K562 (cell line): ENCODE measurements around the gene NEU3. TPM values are rescaled to one million over a fixed set of nuclear protein-coding genes. Genes with fewer than 3 reads are reported as not detected.

ENCODE experiments used
- DIDO1 ChIP-seq: fragments of 450-650 bp; IDR thresholded peaks from 2 replicates; pipeline ENCODE4 v1.6.1; 2016; ENCODE audit warnings: low read depth, missing biosample characterization, missing genetic modification characterization
- EWSR1 ChIP-seq: fragments of 450-650 bp; IDR thresholded peaks from 2 replicates; pipeline ENCODE4 v1.6.1; 2018; ENCODE audit warnings: borderline replicate concordance, mild to moderate bottlenecking, low read depth, moderate library complexity; ENCODE audit not compliant: partially characterized antibody
- EZH2 ChIP-seq: IDR thresholded peaks from 2 replicates; pipeline ENCODE4 v1.6.1; 2012; ENCODE audit warnings: low read depth, mild to moderate bottlenecking, inconsistent platforms, low read length, borderline replicate concordance
- FUS ChIP-seq: fragments of 200-400 bp; formaldehyde crosslinking; optimal IDR thresholded peaks from 2 replicates; pipeline ENCODE3; 2017; ENCODE audit warnings: low read depth, low read length
- HIVEP1 ChIP-seq: fragments of 250-450 bp; sonication (Bioruptor Pico); IDR thresholded peaks from 2 replicates; pipeline ENCODE4 v1.4.0; 2020; ENCODE audit warnings: mild to moderate bottlenecking
- HMGN3 ChIP-seq: IDR thresholded peaks from 2 replicates; pipeline ENCODE4 v1.6.1; 2011; ENCODE audit warnings: borderline replicate concordance, low read depth, mild to moderate bottlenecking, mixed read lengths, low read length; ENCODE audit not compliant: insufficient read length; ENCODE audit errors: extremely low read depth
- KDM1A ChIP-seq, 2 experiments: fragments of 450-650 bp; IDR thresholded peaks; 2 replicates each; pipeline ENCODE4 v1.6.1; 2016; ENCODE audit warnings: mild to moderate bottlenecking in 2 of 2
- MTA3 ChIP-seq: fragments of 450-650 bp; formaldehyde crosslinking; IDR thresholded peaks from 2 replicates; pipeline ENCODE4 v1.6.1; 2017; ENCODE audit warnings: mild to moderate bottlenecking, borderline replicate concordance
- RCOR1 ChIP-seq, 2 experiments: IDR thresholded peaks; 2 replicates each; pipeline ENCODE4 v1.6.1; 2012; ENCODE audit warnings: low read depth in 2 of 2, low read length in 2 of 2, borderline replicate concordance in 1 of 2, improper control_type of control experiment in 1 of 2
- SRSF1 ChIP-seq: fragments of 200-400 bp; formaldehyde crosslinking; IDR thresholded peaks from 2 replicates; pipeline ENCODE4 v1.6.1; 2017; ENCODE audit warnings: mild to moderate bottlenecking, low read depth, low read length, moderate library complexity
- STAT5A ChIP-seq: IDR thresholded peaks from 2 replicates; pipeline ENCODE4 v1.6.1; 2012; ENCODE audit warnings: low read length, inconsistent platforms, borderline replicate concordance
- ZNF384 ChIP-seq: IDR thresholded peaks from 2 replicates; pipeline ENCODE4 v1.6.1; 2012; ENCODE audit warnings: low read depth, low read length, improper control_type of control experiment
- ZSCAN29 ChIP-seq: fragments of 450-650 bp; IDR thresholded peaks from 2 replicates; pipeline ENCODE4 v1.6.1; 2017
- polyA plus RNA-seq, 8 experiments: library from polyadenylated mRNA; depleted of rRNA in 4 of 8; stranded (reverse) in 5 of 8; unstranded in 3 of 8; fragments of >200 nt; fragmentation: Nextera tagmentation in 2 of 8; fragmentation: Illumina TruSeq in 1 of 8; extraction: Ambion mirVana in 2 of 8; extraction: Trizol in 1 of 8; gene quantifications; 2 replicates each; pipeline versions ENCODE4 v1.2.1 to v1.2.3, GENCODE V29; 2011 to 2014; ENCODE audit warnings: inconsistent platforms in 1 of 8, missing spikeins in 1 of 8
- total RNA-seq, 7 experiments: library from RNA; depleted of rRNA in 6 of 7; stranded (reverse); fragments of >200 nt in 6 of 7; fragmentation: Illumina TruSeq in 2 of 7; extraction: Trizol in 2 of 7; gene quantifications; 2 replicates each; pipeline versions ENCODE4 v1.2.1 to v1.2.3, GENCODE V29; 2011 to 2021; ENCODE audit warnings: low replicate concordance in 1 of 7
- TF ChIP-seq, protein P1 (sequence below), 2 experiments: IDR thresholded peaks in 1 of 2; conservative IDR thresholded peaks in 1 of 2; 2 replicates each; pipeline ENCODE4 v1.6.1; 2016; ENCODE audit warnings: low read depth in 2 of 2, mild to moderate bottlenecking in 1 of 2, missing compliant biosample characterization in 1 of 2, missing genetic modification characterization in 1 of 2, moderate library complexity in 1 of 2
- TF ChIP-seq, protein P2 (sequence below): fragments of 150-350 bp; IDR thresholded peaks from 2 replicates; pipeline ENCODE4 v1.6.1; 2014; ENCODE audit warnings: low read depth, mild to moderate bottlenecking, low read length, borderline replicate concordance
- TF ChIP-seq, protein P3 (sequence below): sonication (generic); formaldehyde crosslinking; IDR thresholded peaks from 2 replicates; pipeline ENCODE4 v1.8.1; 2022; ENCODE audit warnings: missing genetic modification reagents

Gene NEU3
- total and polyA plus RNA-seq, 9 of the 15 experiments (the other 6 are each of a cell fraction or from before 2014, with no cell fraction given), result 6.2 to 41.3 (median 31.1) TPM

DNA sequence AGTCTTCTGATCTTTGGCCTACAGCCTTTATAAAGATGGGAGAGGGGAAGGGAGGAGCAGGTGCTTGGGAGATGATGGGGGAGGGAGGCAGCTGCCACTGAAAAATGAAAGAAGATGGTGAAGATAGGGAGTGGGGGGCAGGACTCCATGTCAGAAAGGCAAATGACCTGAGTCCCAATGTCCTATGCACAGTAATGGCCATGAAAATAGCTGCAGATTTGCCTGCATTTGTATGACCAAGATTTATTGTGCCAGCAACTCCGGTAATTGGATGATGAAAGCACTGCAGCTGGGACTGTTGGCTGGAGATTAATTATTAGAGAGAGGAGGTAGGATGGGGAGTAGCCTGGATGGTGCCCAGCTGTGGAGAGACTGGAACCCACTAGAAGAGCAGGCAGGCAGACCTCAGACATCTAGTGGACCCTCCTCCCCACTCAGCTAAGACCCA lies 36.1 kb downstream of the NEU3 start (continued):
- TF ChIP-seq SRSF1, result no peak
- TF ChIP-seq HIVEP1 (CRISPR knock-in tag), result no peak
- TF ChIP-seq MTA3, result no peak
- TF ChIP-seq, protein P1, sequence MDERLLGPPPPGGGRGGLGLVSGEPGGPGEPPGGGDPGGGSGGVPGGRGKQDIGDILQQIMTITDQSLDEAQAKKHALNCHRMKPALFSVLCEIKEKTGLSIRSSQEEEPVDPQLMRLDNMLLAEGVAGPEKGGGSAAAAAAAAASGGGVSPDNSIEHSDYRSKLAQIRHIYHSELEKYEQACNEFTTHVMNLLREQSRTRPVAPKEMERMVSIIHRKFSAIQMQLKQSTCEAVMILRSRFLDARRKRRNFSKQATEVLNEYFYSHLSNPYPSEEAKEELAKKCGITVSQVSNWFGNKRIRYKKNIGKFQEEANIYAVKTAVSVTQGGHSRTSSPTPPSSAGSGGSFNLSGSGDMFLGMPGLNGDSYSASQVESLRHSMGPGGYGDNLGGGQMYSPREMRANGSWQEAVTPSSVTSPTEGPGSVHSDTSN (CRISPR knock-in tag; IDR thresholded peaks at IDR 0.05; ENCODE audit: low read depth), result no peak
- TF ChIP-seq, protein P1 (tag; conservative IDR thresholded peaks at IDR 0.05; ENCODE audit: low read depth), result peak; percentile 79
- 0 out of 4 replicates have a peak, but pooled peaks of 1 of the 2 experiments have one; percentile 35 for TF ChIP-seq KDM1A (IDR thresholded peaks at IDR 0.05)
- TF ChIP-seq, protein P2, sequence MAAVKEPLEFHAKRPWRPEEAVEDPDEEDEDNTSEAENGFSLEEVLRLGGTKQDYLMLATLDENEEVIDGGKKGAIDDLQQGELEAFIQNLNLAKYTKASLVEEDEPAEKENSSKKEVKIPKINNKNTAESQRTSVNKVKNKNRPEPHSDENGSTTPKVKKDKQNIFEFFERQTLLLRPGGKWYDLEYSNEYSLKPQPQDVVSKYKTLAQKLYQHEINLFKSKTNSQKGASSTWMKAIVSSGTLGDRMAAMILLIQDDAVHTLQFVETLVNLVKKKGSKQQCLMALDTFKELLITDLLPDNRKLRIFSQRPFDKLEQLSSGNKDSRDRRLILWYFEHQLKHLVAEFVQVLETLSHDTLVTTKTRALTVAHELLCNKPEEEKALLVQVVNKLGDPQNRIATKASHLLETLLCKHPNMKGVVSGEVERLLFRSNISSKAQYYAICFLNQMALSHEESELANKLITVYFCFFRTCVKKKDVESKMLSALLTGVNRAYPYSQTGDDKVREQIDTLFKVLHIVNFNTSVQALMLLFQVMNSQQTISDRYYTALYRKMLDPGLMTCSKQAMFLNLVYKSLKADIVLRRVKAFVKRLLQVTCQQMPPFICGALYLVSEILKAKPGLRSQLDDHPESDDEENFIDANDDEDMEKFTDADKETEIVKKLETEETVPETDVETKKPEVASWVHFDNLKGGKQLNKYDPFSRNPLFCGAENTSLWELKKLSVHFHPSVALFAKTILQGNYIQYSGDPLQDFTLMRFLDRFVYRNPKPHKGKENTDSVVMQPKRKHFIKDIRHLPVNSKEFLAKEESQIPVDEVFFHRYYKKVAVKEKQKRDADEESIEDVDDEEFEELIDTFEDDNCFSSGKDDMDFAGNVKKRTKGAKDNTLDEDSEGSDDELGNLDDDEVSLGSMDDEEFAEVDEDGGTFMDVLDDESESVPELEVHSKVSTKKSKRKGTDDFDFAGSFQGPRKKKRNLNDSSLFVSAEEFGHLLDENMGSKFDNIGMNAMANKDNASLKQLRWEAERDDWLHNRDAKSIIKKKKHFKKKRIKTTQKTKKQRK, result no peak
- TF ChIP-seq FUS, result no peak
- TF ChIP-seq RCOR1 (IDR thresholded peaks at IDR 0.05; ENCODE audit: borderline replicate concordance in 1 of 2, low read depth in 2 of 2, low read length in 2 of 2), result peak in 1 of 2 experiments; percentile 52; a peak in 1 of 4 replicates
- no peak for TF ChIP-seq ZSCAN29
- no peak for TF ChIP-seq ZNF384
- TF ChIP-seq STAT5A, result no peak
- TF ChIP-seq, protein P3, sequence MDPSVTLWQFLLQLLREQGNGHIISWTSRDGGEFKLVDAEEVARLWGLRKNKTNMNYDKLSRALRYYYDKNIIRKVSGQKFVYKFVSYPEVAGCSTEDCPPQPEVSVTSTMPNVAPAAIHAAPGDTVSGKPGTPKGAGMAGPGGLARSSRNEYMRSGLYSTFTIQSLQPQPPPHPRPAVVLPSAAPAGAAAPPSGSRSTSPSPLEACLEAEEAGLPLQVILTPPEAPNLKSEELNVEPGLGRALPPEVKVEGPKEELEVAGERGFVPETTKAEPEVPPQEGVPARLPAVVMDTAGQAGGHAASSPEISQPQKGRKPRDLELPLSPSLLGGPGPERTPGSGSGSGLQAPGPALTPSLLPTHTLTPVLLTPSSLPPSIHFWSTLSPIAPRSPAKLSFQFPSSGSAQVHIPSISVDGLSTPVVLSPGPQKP (CRISPR knock-in tag), result no peak
- no peak for TF ChIP-seq EZH2
- no peak for TF ChIP-seq EWSR1
- TF ChIP-seq HMGN3, result no peak
- TF ChIP-seq DIDO1, result no peak
